GM19397 (cell line): Measurements from ENCODE around the gene ZFP91.

ENCODE experiments used
- ATAC-seq: cut with Tn5 transposase; IDR thresholded peaks from one replicate; pipeline ENCODE4 v1.9.1; 2021; ENCODE audit warnings: mild to moderate bottlenecking, moderate library complexity; ENCODE audit not compliant: unreplicated experiment

Gene ZFP91

GRCh38 chr11:58582437-58582836 is 3.6 kb downstream of the ZFP91 start:
- no peak for ATAC-seq

GRCh38 chr11:58586998-58587397 is 8.1 kb downstream of the ZFP91 start:
- ATAC-seq = no peak

- no peak for ATAC-seq
Observed at GRCh38 chr11:58591659-58592058, 12.8 kb downstream of the ZFP91 start.

- ATAC-seq = no peak
Observed at GRCh38 chr11:58592760-58593472, 14.1 kb downstream of the ZFP91 start.

- ATAC-seq = no peak
Observed at GRCh38 chr11:58594826-58595225, 16.0 kb downstream of the ZFP91 start.

- ATAC-seq = no peak
Observed at GRCh38 chr11:58596621-58597020, 17.8 kb downstream of the ZFP91 start.

GRCh38 chr11:58597486-58598144 is 18.8 kb downstream of the ZFP91 start:
- no peak for ATAC-seq

GRCh38 chr11:58600510-58600909 is 21.6 kb downstream of the ZFP91 start:
- ATAC-seq = no peak

- ATAC-seq = no peak
Observed at GRCh38 chr11:58606930-58607714, 28.3 kb downstream of the ZFP91 start.

GRCh38 chr11:58608331-58608730 is 29.5 kb downstream of the ZFP91 start:
- ATAC-seq = no peak

GRCh38 chr11:58609723-58610122 is 30.9 kb downstream of the ZFP91 start:
- no peak for ATAC-seq

GRCh38 chr11:58613228-58613627 is 34.4 kb downstream of the ZFP91 start:
- ATAC-seq = no peak

GRCh38 chr11:58615559-58615958 is 36.7 kb downstream of the ZFP91 start:
- no peak for ATAC-seq

- ATAC-seq = no peak
Observed at GRCh38 chr11:58616594-58616993, 37.7 kb downstream of the ZFP91 start.

- no peak for ATAC-seq
Observed at GRCh38 chr11:58617976-58618557, 39.2 kb downstream of the ZFP91 start.

GRCh38 chr11:58621586-58622262 is 42.9 kb downstream of the ZFP91 start:
- ATAC-seq = no peak

- ATAC-seq = no peak
Observed at GRCh38 chr11:58622344-58622743, 43.5 kb downstream of the ZFP91 start, which contains the start of gene CNTF. Gene CNTF, plus strand, starts transcription at chr11:58622665. Its CDS starts 88 bp downstream, at chr11:58622753.

- ATAC-seq = no peak
Observed at GRCh38 chr11:58625086-58625485, 46.2 kb downstream of the ZFP91 start.

GRCh38 chr11:58625826-58626460 is 47.1 kb downstream of the ZFP91 start:
- ATAC-seq = no peak

GRCh38 chr11:58626934-58627483 is 48.1 kb downstream of the ZFP91 start:
- ATAC-seq = no peak
